T-helper 17 cell (primary cell): ENCODE measurements around the gene CUX1. TPM values are rescaled to one million over a fixed set of nuclear protein-coding genes. Genes with fewer than 3 reads are reported as not detected.
"Not testable (repeated sequence)": the region's sequence is repeated elsewhere in the genome, so short reads cannot be mapped to it uniquely, and the experiment has no call there.

ENCODE experiments used
- ATAC-seq: fragments of 150-1000 bp; cut with Tn5 transposase; 2 replicates; pipeline ENCODE4 v1.10.0; 2021; ENCODE audit warnings: mild to moderate bottlenecking, moderate library complexity
- DNase-seq, 3 donors: peaks; one replicate each; pipeline versions ENCODE4 v3.0.0 to v3.0.0-alpha.2; 2020 to 2021
- H3K9me3 ChIP-seq: one replicate; pipeline ENCODE4 v1.7.0; 2013; ENCODE audit warnings: low read length, mild to moderate bottlenecking; ENCODE audit not compliant: control insufficient read depth, poor library complexity, severe bottlenecking
- H3K27ac Mint-ChIP-seq: one replicate; pipeline ENCODE4 v1.8.0; 2022; ENCODE audit warnings: mild to moderate bottlenecking, moderate library complexity, mixed read lengths
- H3K27me3 Mint-ChIP-seq: one replicate; pipeline ENCODE4 v1.8.0; 2022; ENCODE audit warnings: mixed read lengths
- H3K36me3 Mint-ChIP-seq: one replicate; pipeline ENCODE4 v1.8.0; 2022; ENCODE audit warnings: low read depth, mixed read lengths
- H3K4me1 Mint-ChIP-seq: one replicate; pipeline ENCODE4 v1.8.0; 2022; ENCODE audit warnings: mild to moderate bottlenecking, mixed read lengths
- H3K4me3 Mint-ChIP-seq: one replicate; pipeline ENCODE4 v1.8.0; 2022; ENCODE audit warnings: mild to moderate bottlenecking, moderate library complexity, mixed read lengths
- total RNA-seq, 4 donors: library from RNA in 2 of 4; stranded (reverse) in 2 of 4; gene quantifications; one replicate each; pipeline ENCODE4 v1.2.3 and lab custom pipeline; 2022 to 2026

Gene CUX1
- total RNA-seq, 2 donors from 2014 or later = 35.6 to 52.8 TPM

DNA sequence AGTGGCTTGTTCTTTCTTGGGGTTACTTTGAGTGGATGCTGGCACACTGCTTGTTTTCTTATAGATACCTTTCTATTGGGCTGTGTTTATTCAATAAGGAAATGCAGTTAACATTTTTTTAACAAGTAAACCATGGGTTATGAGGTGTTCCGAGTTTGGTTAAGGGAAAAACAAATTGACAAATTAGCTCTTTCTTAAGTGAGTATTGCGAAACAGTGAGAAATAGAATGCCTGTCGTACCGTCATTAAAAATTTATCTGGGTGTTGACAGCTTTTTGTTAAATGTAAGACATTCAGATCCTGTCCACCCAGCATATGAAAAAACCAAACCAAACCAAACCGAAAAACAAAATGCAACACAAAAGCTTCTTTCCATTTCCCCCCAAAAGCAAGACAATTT, 6.2 kb downstream of the CUX1 start:
- DNase-seq (no peak), ATAC-seq (no peak)
- H3K9me3 ChIP-seq = no peaks in the 10 kb centered on the region
- Mint-ChIP-seq H3K4me3 (no peak overlapping the region), H3K27me3 (no peaks in the 10 kb centered on the region), H3K27ac (no peak overlapping the region), H3K36me3 (peaks cover 2% of the 10 kb centered on the region), H3K4me1 (peaks cover 33% of the 10 kb centered on the region)

DNA sequence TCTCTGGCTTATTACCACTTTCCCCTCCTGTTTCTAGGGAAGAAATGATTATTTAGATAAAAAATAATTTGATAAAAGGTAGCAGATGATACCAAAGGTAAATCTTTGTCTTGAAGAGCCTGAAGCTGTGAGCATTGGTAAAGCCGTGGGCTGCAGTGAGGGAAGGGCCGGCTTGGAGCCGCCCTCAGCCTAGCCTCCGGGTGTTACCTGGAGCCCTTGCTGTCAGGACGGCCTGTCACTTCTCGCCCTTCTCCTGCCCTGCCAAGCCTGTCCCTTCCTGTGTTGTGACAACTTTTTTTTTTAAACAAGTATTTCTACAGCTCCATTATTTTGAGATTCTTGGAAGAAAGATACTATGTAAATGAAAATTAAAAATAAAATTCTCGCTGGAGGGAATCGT, 7.0 kb downstream of the CUX1 start:
- Mint-ChIP-seq H3K4me1 (peaks cover 32% of the 10 kb centered on the region), H3K36me3 (peaks cover 2% of the 10 kb centered on the region), H3K27ac (no peak overlapping the region), H3K27me3 (no peaks in the 10 kb centered on the region), H3K4me3 (no peak overlapping the region)
- no peaks in the 10 kb centered on the region for H3K9me3 ChIP-seq
- DNase-seq = no peak
- ATAC-seq = no peak

GRCh38 chr7:101826081-101826835, 8.8 kb downstream of the CUX1 start:
- no peak overlapping the region for H3K4me3 Mint-ChIP-seq
- peaks cover 2% of the 10 kb centered on the region for H3K36me3 Mint-ChIP-seq
- ATAC-seq (no peak), DNase-seq (no peak)
- H3K27me3 Mint-ChIP-seq = no peaks in the 10 kb centered on the region
- H3K9me3 ChIP-seq = no peaks in the 10 kb centered on the region
- H3K4me1 Mint-ChIP-seq = peaks cover 20% of the 10 kb centered on the region
- no peak overlapping the region for H3K27ac Mint-ChIP-seq

- DNase-seq = no peak
- peak overlapping the region; percentile 41 for H3K27ac Mint-ChIP-seq
- peaks cover 2% of the 10 kb centered on the region for H3K36me3 Mint-ChIP-seq
- peak overlapping the region; percentile 25 for H3K4me3 Mint-ChIP-seq
- no peaks in the 10 kb centered on the region for H3K9me3 ChIP-seq
- peaks cover 29% of the 10 kb centered on the region for H3K4me1 Mint-ChIP-seq
- ATAC-seq = no peak
- H3K27me3 Mint-ChIP-seq = no peaks in the 10 kb centered on the region
Measured at GRCh38 chr7:101828301-101829020, 11.0 kb downstream of the CUX1 start.

- Mint-ChIP-seq H3K27ac (peak overlapping the region; percentile 41), H3K36me3 (peaks cover 2% of the 10 kb centered on the region), H3K4me3 (no peak overlapping the region), H3K27me3 (no peaks in the 10 kb centered on the region), H3K4me1 (peaks cover 29% of the 10 kb centered on the region)
- DNase-seq (no peak), ATAC-seq (no peak)
- no peaks in the 10 kb centered on the region for H3K9me3 ChIP-seq
Measured at GRCh38 chr7:101829374-101829773, 11.9 kb downstream of the CUX1 start.

GRCh38 chr7:101829821-101830220, 12.4 kb downstream of the CUX1 start:
- H3K27me3 Mint-ChIP-seq = no peaks in the 10 kb centered on the region
- H3K4me1 Mint-ChIP-seq = peaks cover 27% of the 10 kb centered on the region
- no peaks in the 10 kb centered on the region for H3K9me3 ChIP-seq
- H3K36me3 Mint-ChIP-seq = peaks cover 2% of the 10 kb centered on the region
- no peak for DNase-seq
- no peak overlapping the region for H3K4me3 Mint-ChIP-seq
- no peak overlapping the region for H3K27ac Mint-ChIP-seq
- ATAC-seq = no peak

GRCh38 chr7:101831396-101831795, 14.0 kb downstream of the CUX1 start:
- H3K4me1 Mint-ChIP-seq = peaks cover 20% of the 10 kb centered on the region
- not testable (repeated sequence) for DNase-seq, H3K9me3 ChIP-seq, H3K36me3 Mint-ChIP-seq, H3K4me3 Mint-ChIP-seq, ATAC-seq, H3K27me3 Mint-ChIP-seq, H3K27ac Mint-ChIP-seq

GRCh38 chr7:101832205-101832631, 14.8 kb downstream of the CUX1 start:
- Mint-ChIP-seq H3K4me1 (peaks cover 15% of the 10 kb centered on the region), H3K27me3 (no peaks in the 10 kb centered on the region), H3K36me3 (peaks cover 2% of the 10 kb centered on the region), H3K4me3 (no peak overlapping the region), H3K27ac (no peak overlapping the region)
- DNase-seq (no peak), ATAC-seq (no peak)
- H3K9me3 ChIP-seq = no peaks in the 10 kb centered on the region

DNA sequence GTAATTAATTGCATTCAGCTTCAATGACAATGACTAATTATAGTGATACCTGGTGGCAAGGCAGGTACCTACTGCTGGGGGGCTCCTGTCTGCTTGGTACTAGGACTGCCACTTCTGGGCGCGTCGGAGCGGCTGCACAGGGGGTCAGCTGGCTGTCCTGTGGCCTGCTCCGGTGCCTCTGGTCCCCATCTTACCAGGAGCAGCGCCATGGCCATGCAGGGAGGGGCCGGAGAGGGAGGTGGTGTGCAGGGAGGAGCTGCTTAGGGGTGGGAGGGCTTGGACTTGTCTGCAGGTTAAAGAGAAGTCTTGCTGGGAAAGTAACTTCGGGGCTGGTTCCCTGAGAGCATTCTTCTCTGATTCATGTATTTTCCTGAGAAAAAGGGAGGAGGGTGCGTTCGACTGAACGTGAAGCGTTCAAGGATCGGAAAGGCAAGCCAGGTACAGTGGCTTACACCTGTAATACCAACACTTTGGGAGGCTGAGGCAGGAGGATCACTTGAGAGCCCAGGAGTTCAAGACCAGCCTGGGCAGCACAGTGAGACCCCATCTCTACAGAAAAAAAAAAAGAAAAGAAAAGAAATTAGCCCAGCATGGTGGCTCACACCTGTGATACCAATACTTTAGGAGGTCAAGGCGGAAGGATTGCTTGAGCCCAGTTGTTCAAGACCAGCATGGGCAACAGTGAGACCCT, 15.4 kb downstream of the CUX1 start:
- Mint-ChIP-seq H3K4me1 (peaks cover 12% of the 10 kb centered on the region), H3K27ac (no peak overlapping the region), H3K4me3 (no peak overlapping the region), H3K36me3 (no peaks in the 10 kb centered on the region), H3K27me3 (no peaks in the 10 kb centered on the region)
- H3K9me3 ChIP-seq = no peaks in the 10 kb centered on the region
- no peak for DNase-seq
- no peak for ATAC-seq

DNA sequence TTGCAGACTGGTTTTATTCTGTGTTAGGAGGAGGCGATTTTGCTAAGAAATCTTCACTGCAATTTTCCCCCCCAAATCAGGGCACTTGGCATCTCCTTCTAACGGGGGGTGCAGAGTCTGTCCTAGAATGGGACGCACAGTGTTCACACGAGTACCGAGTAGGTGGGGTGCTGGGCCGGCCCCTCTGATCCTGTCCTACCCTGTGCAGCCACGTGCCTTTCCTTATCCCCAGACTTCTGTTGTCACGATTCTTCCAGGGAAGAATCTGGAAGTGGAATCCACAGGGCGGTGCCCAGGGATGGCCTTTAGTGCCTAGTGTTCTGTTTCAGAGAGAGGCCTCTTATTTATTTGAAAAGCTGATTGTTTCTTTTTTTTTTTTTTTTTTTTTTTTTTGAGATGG, 16.4 kb downstream of the CUX1 start:
- ATAC-seq = no peak
- no peak overlapping the region for H3K4me3 Mint-ChIP-seq
- no peaks in the 10 kb centered on the region for H3K27me3 Mint-ChIP-seq
- no peak for DNase-seq
- H3K27ac Mint-ChIP-seq = no peak overlapping the region
- H3K9me3 ChIP-seq = no peaks in the 10 kb centered on the region
- H3K4me1 Mint-ChIP-seq = peaks cover 12% of the 10 kb centered on the region
- no peaks in the 10 kb centered on the region for H3K36me3 Mint-ChIP-seq

DNA sequence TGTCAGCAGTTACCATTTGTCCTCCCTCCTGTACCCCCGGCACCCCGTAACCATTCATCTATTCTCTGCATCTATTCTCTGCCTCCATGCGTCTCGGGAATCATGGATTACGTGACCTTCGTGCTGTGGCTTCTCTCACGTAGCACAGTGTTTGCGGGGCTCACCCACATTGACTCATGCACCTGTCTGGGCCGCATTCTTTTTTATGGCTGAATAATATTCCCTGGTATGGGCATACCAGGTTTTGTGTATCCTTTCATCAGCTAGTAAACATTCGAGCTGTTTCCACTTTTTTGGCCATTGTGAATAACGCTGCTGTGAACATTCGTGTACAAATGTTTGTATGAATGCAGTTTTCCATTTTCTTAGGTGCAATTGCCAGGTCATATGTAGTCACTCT, 17.7 kb downstream of the CUX1 start:
- H3K9me3 ChIP-seq = no peaks in the 10 kb centered on the region
- H3K36me3 Mint-ChIP-seq = no peaks in the 10 kb centered on the region
- ATAC-seq (no peak), DNase-seq (no peak)
- H3K4me3 Mint-ChIP-seq = no peak overlapping the region
- H3K27me3 Mint-ChIP-seq = no peaks in the 10 kb centered on the region
- H3K27ac Mint-ChIP-seq = no peak overlapping the region
- peaks cover 18% of the 10 kb centered on the region for H3K4me1 Mint-ChIP-seq

DNA sequence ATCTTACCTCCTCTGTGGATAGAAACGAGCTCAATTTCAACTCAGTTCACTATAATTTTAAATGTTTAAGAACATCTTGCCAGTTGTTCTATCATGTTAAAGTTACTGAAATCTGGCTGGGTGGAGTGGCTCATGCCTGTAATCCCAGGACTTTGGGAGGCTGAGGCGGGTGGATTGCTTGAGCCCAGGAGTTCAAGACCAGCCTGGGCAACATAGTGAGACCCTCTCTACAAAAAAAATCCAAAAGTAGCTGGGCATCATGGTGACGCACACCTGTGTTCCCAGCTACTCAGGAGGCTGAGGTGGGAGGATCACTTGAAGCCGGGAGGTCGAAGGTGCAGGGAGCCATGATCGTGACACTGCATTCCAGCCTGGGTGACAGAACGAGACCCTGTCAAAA, 20.0 kb downstream of the CUX1 start:
- ATAC-seq, H3K27me3 Mint-ChIP-seq, H3K4me3 Mint-ChIP-seq, H3K27ac Mint-ChIP-seq, DNase-seq, H3K36me3 Mint-ChIP-seq, H3K9me3 ChIP-seq: not testable (repeated sequence)
- H3K4me1 Mint-ChIP-seq = peaks cover 17% of the 10 kb centered on the region

GRCh38 chr7:101838837-101839483, 21.5 kb downstream of the CUX1 start:
- Mint-ChIP-seq H3K27me3 (no peaks in the 10 kb centered on the region), H3K27ac (no peak overlapping the region), H3K4me3 (no peak overlapping the region), H3K36me3 (no peaks in the 10 kb centered on the region), H3K4me1 (peaks cover 13% of the 10 kb centered on the region)
- no peak for ATAC-seq
- no peak for DNase-seq
- H3K9me3 ChIP-seq = no peaks in the 10 kb centered on the region
